ENCODE measurements around the gene TARS2.

Gene TARS2

GRCh38 chr1:150546294-150546937 is 59.2 kb downstream of the TARS2 start:
- H3K4me3 ChIP-seq (ENCODE audit: low read depth, low read length) = no peak overlapping the region
- TF ChIP-seq CTCF (conservative IDR thresholded peaks at IDR 0.05; ENCODE audit: low read depth, low read length) = no peak
- no peak for DNase-seq (ENCODE audit: low read depth)

GRCh38 chr1:150548324-150548631 is 61.1 kb downstream of the TARS2 start:
- TF ChIP-seq CTCF (conservative IDR thresholded peaks at IDR 0.05; ENCODE audit: low read depth, low read length) = no peak
- no peak for DNase-seq (ENCODE audit: low read depth)
- peak overlapping the region; percentile 60 for H3K4me3 ChIP-seq (ENCODE audit: low read depth, low read length)

- peak; percentile 78 for DNase-seq (ENCODE audit: low read depth)
- TF ChIP-seq CTCF (conservative IDR thresholded peaks at IDR 0.05; ENCODE audit: low read depth, low read length) = no peak
- H3K4me3 ChIP-seq (ENCODE audit: low read depth, low read length) = peak within 1 kb of the TSS; percentile 60
Observed at GRCh38 chr1:150548632-150549495, 61.6 kb downstream of the TARS2 start, which contains the start of gene ADAMTSL4. ADAMTSL4 (plus strand) TSS chr1:150549408; CDS start chr1:150552289, 2,881 bp downstream.

GRCh38 chr1:150549496-150550221 is 62.4 kb downstream of the TARS2 start:
- peak; percentile 3 for TF ChIP-seq CTCF (conservative IDR thresholded peaks at IDR 0.05; ENCODE audit: low read depth, low read length)
- H3K4me3 ChIP-seq (ENCODE audit: low read depth, low read length) = peak overlapping the region; percentile 60
- no peak for DNase-seq (ENCODE audit: low read depth)

GRCh38 chr1:150550222-150551050 is 63.2 kb downstream of the TARS2 start:
- TF ChIP-seq CTCF (conservative IDR thresholded peaks at IDR 0.05; ENCODE audit: low read depth, low read length) = no peak

GRCh38 chr1:150551051-150551783 is 64.0 kb downstream of the TARS2 start:
- no peak overlapping the region for H3K4me3 ChIP-seq (ENCODE audit: low read depth, low read length)
- no peak for TF ChIP-seq CTCF (conservative IDR thresholded peaks at IDR 0.05; ENCODE audit: low read depth, low read length)
- DNase-seq (ENCODE audit: low read depth) = no peak

More at GRCh38 chr1:150550222-150551050, 63.2 kb downstream of the TARS2 start:
- H3K4me3 ChIP-seq (ENCODE audit: low read depth, low read length) = peak overlapping the region; percentile 60
- no peak for DNase-seq (ENCODE audit: low read depth)
